Ovary (tissue), 9 donors: ENCODE measurements around the gene ARGLU1. TPM values are rescaled to one million over a fixed set of nuclear protein-coding genes. Genes with fewer than 3 reads are reported as not detected.

Experiments used
- DNase-seq, 5 donors: peaks; one replicate each; pipeline ENCODE4 v3.0.0-alpha.2; 2019 to 2020
- H3K27ac ChIP-seq, 2 donors: fragments of 200-600 bp; one replicate each; pipeline versions ENCODE4 v1.5.1 to v1.8.0; 2019 to 2022
- H3K27me3 ChIP-seq: fragments of 200-600 bp; one replicate; pipeline ENCODE4 v1.8.0; 2022
- H3K36me3 ChIP-seq: fragments of 200-600 bp; sonication (generic); one replicate; pipeline ENCODE4 v1.5.1; 2019
- H3K4me1 ChIP-seq: one replicate; pipeline ENCODE4 v1.8.1; 2013; ENCODE audit warnings: mild to moderate bottlenecking, moderate library complexity; ENCODE audit not compliant: insufficient read depth
- H3K4me3 ChIP-seq: fragments of 200-600 bp; sonication (generic); one replicate; pipeline ENCODE4 v1.5.1; 2017
- H3K9me3 ChIP-seq, 2 donors: fragments of 200-600 bp in 1 of 2; sonication (generic) in 1 of 2; one replicate each; pipeline versions ENCODE4 v1.5.1 to v1.8.1; 2013 to 2019; ENCODE audit warnings: mild to moderate bottlenecking in 1 of 2, moderate library complexity in 1 of 2
- EP300 ChIP-seq: sonication (generic); formaldehyde crosslinking; IDR thresholded peaks from one replicate; pipeline ENCODE4 v1.6.1; 2017; ENCODE audit warnings: antibody characterized with exemption
- POLR2A ChIP-seq: fragments of 450-650 bp; IDR thresholded peaks from one replicate; pipeline ENCODE4 v1.6.1; 2017; ENCODE audit warnings: antibody characterized with exemption, mild to moderate bottlenecking, moderate library complexity
- WGBS, 3 donors: extraction: QIAGEN DNeasy Blood & Tissue Kit in 1 of 3; methylation state at CpG; one replicate each; pipeline versions ENCODE4 v1.1.5 to v1.1.7; 2013 to 2017; 5-methylcytosine and 5-hydroxymethylcytosine counted together
- intact Hi-C, 4 donors: fragments of 100-400 bp; cut with DNase I; formaldehyde crosslinking; loops; one replicate each; pipeline versions ENCODE4 v1.11.0 to v1.15.1; 2022 to 2023
- polyA plus RNA-seq, 2 donors: library from polyadenylated mRNA; stranded (reverse); fragments of 200-250 nt in 1 of 2; fragments of 350-450 nt in 1 of 2; fragmentation: Illumina TruSeq in 1 of 2; extraction: RNeasy Lipid Tissue Mini Kit (QIAGEN cat#74804) in 1 of 2; gene quantifications; one replicate each; pipeline ENCODE4 v1.2.3, GENCODE V29; 2013 to 2014
- total RNA-seq, 7 donors: library from RNA; depleted of rRNA in 2 of 7; stranded (reverse); fragments of >200 nt in 2 of 7; fragmentation: NEBNext Ultra II Directional in 3 of 7; extraction: Animal tissue kit (Norgen Biotek cat#: 25700) in 3 of 7; gene quantifications; one replicate each; pipeline versions ENCODE4 v1.1.0 to v1.2.4, GENCODE V29; 2016 to 2023
- TF ChIP-seq, protein P1 (sequence below), 3 donors: fragments of 450-650 bp in 2 of 3; fragments of 200-600 bp in 1 of 3; IDR thresholded peaks; one replicate each; pipeline versions ENCODE4 v1.5.1 to v1.8.0; 2016 to 2022; ENCODE audit warnings: antibody characterized with exemption in 3 of 3, mild to moderate bottlenecking in 1 of 3
- donor health status: DM: no; HTN: no; CAD: no; lungs with moderate emphysema.
- donor health status: DM: no; HTN: no; CAD: no.
- donor health status: Bipolar disorder and iron deficiency.
- donor health status: DM: yes; HTN: yes; CAD: no.
- donor health status: DM: no; HTN: no; CAD: no.
- donor health status: DM: yes; HTN: yes; CAD: no.

Gene ARGLU1
- total and polyA plus RNA-seq, 9 donors: 72.5 to 136 (median 76.8) TPM

DNA sequence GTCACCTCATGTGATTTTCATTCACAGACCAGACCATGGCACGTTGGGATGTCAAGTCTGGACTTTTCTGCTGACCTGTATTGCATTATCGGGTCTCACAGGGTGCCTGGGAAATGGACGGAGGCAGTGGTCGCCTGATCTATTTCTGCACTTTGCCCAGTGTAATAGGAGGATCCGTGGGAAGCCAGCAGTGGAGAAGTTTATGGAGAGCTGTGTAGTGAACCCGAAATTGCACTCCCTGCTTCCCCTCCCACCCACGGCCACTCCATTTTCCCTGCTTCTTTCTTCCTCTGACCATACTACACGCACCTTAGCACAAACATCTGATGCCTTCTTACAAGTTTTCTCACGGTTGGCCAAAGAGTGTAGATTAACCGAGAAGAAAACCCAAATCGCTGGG, 49.4 kb downstream of the ARGLU1 start:
- Histone ChIP-seq H3K9me3 (no peaks in the 10 kb centered on the region), H3K27ac (no peak overlapping the region), H3K4me3 (no peak overlapping the region), H3K27me3 (no peaks in the 10 kb centered on the region), H3K4me1 (no peaks in the 10 kb centered on the region), H3K36me3 (no peaks in the 10 kb centered on the region)
- no peak for DNase-seq
- 90 to 95% (median 93%) methylated on average over 11 of the region's 11 CpGs for WGBS, 3 donors
- intact Hi-C loops: no loop called here
- TF ChIP-seq EP300 (no peak), POLR2A (no peak)
- TF ChIP-seq, protein P1, sequence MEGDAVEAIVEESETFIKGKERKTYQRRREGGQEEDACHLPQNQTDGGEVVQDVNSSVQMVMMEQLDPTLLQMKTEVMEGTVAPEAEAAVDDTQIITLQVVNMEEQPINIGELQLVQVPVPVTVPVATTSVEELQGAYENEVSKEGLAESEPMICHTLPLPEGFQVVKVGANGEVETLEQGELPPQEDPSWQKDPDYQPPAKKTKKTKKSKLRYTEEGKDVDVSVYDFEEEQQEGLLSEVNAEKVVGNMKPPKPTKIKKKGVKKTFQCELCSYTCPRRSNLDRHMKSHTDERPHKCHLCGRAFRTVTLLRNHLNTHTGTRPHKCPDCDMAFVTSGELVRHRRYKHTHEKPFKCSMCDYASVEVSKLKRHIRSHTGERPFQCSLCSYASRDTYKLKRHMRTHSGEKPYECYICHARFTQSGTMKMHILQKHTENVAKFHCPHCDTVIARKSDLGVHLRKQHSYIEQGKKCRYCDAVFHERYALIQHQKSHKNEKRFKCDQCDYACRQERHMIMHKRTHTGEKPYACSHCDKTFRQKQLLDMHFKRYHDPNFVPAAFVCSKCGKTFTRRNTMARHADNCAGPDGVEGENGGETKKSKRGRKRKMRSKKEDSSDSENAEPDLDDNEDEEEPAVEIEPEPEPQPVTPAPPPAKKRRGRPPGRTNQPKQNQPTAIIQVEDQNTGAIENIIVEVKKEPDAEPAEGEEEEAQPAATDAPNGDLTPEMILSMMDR (IDR thresholded peaks at IDR 0.05): no peak

DNA sequence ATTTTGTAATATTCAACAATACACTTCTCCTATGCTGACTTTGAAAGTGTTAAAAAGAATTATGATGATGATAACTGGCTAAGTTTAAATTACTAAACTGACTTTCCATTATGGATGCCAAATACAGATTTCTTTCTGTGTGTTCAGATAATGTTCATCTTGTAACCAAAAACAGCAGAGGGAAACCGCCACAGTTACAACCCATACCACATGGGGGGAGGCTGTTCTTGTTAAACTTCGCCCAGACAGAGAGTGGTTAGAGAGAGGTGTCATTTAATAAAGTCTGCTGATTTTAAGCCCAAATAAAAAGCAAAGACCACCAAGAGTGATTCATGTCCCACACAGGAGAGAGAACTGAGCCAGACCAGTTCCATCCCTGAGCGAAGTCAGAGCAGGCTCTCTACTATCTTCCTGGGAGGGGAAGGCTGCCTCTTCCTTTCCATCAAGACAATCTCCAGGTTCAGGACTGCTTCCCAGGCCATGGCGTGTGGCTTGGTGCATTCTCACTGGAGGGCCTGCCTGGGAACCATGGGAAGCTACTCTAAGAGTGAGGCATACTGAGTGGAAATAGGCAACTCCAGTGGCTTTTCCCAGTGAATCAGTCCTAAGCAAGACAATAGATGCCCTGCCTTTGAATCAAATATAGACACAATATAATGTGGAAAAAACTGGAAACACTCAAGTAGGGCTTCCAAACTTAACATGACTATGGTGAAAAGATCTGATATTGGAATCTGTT, 50.7 kb downstream of the ARGLU1 start:
- DNase-seq: no peak
- TF ChIP-seq EP300: no peak
- TF ChIP-seq, protein P1 (IDR thresholded peaks at IDR 0.05): no peak
- no peak for TF ChIP-seq POLR2A
- no peak overlapping the region for H3K4me3 ChIP-seq
- 90 to 93% (median 92%) methylated on average over 4 of the region's 4 CpGs for WGBS, 3 donors
- H3K27me3 ChIP-seq: no peaks in the 10 kb centered on the region
- intact Hi-C loops: no loop called here
- no peaks in the 10 kb centered on the region for H3K9me3 ChIP-seq
- H3K36me3 ChIP-seq: no peaks in the 10 kb centered on the region
- no peak overlapping the region for H3K27ac ChIP-seq
- no peaks in the 10 kb centered on the region for H3K4me1 ChIP-seq

DNA sequence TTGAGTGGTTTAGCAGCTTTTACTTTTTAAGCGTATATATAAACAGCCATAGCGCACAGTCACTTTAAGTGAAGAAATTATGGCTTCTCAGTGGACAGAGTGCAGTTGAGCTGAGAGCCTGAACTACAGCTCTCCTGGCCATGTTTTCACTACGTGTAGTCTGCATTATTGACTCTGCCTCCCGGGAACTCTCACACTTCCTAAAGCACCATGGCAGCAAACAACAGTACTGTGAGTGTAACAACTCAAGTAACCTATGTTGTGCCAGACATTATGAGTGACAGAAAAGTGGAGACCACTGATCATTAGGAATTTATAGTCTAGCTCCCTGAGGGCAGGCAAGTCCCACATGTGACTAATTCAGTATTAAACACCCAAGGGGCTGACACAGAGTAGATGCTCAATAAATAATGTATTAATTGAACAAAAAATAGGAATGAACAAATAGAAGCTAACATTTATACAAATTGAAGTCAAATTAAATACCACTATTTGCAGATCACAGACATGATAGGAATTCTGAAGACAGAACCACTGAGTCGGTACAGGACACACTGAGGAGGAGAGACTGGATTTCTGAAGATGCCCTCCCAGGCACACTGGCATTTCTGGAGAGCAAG, 52.2 kb downstream of the ARGLU1 start:
- Histone ChIP-seq H3K27me3 (no peaks in the 10 kb centered on the region), H3K36me3 (no peaks in the 10 kb centered on the region), H3K4me3 (no peak overlapping the region), H3K4me1 (no peaks in the 10 kb centered on the region), H3K27ac (no peak overlapping the region), H3K9me3 (no peaks in the 10 kb centered on the region)
- TF ChIP-seq EP300 (no peak), POLR2A (no peak)
- TF ChIP-seq, protein P1 (IDR thresholded peaks at IDR 0.05): no peak
- intact Hi-C loops: no loop called here
- WGBS, 3 donors: 92 to 94% (median 93%) methylated on average over 5 of the region's 5 CpGs
- no peak for DNase-seq

DNA sequence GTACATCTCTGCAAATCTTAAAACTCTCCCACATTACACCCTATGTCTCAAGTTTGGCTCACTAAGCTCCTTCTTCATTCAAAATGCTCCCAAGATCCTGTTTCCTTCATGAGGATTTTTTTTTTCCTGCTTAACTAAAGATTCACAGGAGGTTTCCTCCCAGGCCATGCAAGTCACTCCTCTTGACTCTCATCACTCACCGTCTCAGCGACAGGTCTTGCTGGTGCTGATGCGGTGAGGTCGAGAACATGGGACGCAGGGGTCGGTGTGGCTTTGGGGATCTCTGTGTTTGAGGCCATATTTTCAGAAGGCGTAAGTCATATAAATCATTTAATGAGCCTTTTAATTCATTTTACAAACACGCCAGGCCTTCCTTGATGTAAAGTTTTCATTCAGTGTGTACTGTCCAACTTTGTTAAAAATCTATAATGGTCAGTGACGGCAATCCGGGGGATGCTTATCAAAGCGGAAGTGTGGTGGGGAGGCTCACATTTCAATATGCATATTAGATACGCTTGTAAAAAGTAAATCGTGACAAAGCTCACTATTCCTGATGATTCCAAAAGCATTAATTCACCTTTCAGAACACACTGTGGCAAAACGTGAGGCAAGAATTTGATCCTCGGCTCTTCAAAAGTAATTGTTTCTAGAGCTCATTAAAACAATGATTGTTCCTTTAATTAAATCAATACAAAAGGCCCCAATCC, 52.9 kb downstream of the ARGLU1 start:
- TF ChIP-seq EP300 (no peak), POLR2A (no peak)
- TF ChIP-seq, protein P1 (IDR thresholded peaks at IDR 0.05): no peak
- H3K36me3 ChIP-seq: no peaks in the 10 kb centered on the region
- WGBS, 3 donors: 87 to 89% (median 87%) methylated on average over 15 of the region's 15 CpGs
- no peak overlapping the region for H3K27ac ChIP-seq
- no peak overlapping the region for H3K4me3 ChIP-seq
- H3K4me1 ChIP-seq: no peaks in the 10 kb centered on the region
- intact Hi-C loops: no loop called here
- no peaks in the 10 kb centered on the region for H3K9me3 ChIP-seq
- no peaks in the 10 kb centered on the region for H3K27me3 ChIP-seq
- no peak for DNase-seq
